Activated CD4-positive, alpha-beta T cell treated with anti-CD3 and anti-CD28 coated beads, Interleukin-2, amount 50 U/mL, for 24 hours (primary cell): ENCODE data around the gene PALMD.

Experiments used
- DNase-seq, 2 donors: peaks; one replicate each; pipeline ENCODE4 v3.0.0-alpha.2; 2020; ENCODE audit warnings: low read depth in 1 of 2, low spot score in 1 of 2

PALMD gene

DNA sequence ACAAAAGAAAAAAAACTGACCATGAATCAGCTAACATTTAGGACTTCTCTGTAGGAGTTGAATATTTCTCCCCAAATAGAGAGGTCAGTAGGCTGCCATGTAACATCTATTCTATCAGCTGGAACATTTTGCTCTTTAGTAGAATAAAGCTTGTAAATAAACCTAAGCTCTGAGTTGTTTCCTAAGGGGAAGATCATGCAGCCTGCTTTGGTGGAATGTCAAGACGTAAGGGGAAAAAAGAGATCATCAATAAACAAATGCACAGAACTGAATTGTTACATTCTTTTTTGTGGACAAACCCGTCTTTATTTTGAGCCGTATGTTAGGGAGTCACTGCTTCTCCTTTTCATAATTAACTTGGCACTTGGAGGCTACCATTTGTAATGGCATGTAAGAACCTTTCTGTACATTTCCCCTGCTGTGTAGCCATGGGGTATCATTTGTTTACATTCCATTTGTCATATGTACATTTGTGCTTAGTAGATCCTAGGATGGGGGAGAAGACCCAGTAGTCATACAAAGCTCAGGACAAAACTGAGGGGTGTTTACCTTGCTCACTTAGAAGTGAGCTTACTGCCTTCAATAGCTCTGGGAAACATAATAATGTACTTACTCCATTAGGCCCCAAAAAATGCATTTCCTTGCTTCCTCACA is 10.8 kb upstream of the PALMD start:
- no peak for DNase-seq

DNA sequence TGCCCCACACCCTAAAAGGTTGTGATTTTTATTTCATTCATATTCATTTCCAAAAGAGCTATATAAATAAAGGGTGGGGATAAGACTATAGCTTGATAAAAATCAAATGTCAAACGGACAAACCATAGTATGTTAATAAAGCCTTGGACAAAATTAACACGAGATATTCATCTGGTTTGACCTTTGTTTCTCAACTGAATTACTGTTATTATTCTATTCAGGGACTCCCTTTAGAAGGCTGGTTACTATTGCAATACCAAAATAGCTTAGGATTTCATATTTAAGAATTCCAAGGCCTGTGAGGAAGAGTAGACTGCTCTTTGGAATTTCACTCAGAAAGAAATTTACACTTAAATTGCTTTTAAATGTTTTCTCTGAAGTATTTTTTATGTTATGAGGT is 10.2 kb upstream of the PALMD start:
- no peak for DNase-seq

DNA sequence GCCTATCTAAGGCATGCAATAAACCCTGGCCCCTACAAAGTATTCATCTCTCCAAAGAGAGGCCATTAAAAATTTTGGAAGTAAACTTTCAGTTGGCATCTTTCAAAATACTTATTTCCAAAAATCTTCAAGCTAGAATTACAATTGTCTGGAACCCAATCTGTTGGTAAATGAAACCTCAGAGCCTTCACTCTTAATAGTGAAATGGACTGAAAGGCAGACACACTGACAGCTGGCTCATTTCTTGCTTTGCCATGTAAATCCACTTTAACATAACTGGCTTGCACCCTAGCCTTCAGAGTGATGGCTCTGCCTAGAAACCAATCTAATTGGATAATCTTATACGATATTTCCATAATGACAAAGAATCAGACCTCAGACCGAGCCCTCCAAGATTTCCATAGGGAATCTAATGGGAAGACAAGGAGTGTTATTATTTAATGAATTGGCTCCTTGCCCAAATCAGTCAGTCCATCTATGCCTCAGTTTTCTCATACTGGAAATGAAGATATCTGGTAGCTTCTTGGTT is 9.2 kb upstream of the PALMD start:
- DNase-seq = no peak

DNA sequence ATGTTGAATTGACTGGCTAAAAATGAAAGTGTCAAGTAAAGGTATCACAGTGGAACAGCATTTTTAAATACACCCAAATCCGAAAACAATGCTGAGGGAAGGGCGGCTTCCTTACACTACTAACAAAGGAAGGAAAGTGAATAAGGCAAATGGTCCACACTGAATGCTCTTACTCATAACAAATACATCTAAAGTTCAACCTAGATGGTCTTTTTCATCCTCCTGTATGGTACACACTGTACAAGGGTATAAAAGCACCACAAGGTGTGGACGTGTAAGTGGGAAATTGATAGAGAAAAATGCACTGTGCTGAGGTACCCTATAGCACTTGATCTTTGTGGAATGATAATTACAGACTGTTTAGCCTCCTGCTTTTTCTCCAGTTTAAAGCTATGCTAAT is 7.1 kb upstream of the PALMD start:
- no peak for DNase-seq

DNA sequence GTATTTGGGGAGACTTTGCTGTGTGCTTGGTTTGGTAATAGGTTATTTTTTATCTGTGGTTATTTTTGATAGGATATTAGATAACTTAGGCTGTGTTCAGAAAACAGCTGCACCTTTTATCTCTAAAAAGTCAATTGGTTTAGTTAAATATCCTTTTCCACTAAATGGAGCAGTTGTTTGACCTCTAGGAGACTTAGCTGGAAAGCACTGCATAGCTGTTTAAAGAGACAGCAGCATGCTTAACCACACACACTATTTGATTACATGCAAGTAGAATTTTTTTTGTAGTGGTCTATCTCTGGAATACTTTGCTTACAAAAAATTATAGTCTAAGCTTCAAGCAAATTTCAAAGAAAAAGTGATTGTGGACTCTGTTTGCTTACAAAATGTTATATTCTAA is 6.5 kb upstream of the PALMD start:
- no peak for DNase-seq

DNA sequence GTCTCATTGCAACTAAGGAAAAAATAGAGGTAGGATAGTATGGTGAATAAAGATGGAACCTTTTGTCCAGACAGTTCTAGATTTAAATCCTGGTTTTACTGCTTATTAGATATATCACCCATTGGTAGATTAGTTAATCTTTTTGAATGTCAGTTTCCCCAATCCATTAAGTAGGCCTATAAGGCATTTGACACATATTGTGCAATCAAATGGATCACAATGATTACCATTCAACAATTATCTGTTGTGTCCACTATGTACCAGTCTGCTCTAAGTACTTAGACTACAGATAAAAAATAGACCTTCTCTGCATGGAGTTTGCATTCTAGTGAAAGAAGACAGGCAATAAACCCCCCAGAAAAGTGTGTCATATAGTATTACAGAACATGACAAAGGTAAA is 6.0 kb upstream of the PALMD start:
- no peak for DNase-seq

DNA sequence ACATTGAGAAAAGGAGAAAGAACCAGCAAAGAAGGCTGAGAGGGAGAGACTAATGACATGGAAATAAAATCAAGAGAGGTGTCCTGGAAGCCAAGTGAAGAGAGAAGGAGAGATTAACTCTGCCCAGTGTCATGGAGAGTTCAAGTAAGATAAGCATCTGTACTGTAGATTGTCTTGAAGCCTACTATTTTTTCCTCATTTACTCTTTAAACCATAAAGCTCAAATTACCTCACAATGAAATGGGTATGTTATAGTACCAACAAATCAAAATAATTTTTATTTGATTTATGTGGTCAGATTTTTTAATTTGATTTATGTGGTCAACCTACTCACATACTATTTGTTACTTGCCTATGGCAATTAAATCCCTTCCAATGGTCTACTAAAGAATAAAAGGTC is 5.2 kb upstream of the PALMD start:
- no peak for DNase-seq

DNA sequence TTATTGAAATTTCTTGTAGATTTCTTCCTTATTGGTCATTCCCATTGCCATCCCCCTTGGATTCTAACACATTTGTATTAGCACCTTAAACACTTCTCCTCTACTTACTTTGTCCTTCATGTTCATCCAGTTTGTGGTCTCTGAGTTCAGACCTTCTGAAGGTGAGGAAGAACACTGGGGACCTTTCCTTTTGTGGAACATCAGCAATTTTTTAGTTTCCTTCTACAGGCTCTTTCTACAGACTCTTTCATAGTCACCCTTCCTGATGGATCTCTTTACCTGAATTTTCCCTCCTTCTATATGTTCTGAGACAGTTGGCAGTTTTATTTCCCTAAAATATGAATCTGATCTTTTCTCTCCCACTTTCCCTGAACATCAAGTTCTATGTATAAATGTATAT is 4.4 kb upstream of the PALMD start:
- no peak for DNase-seq

DNA sequence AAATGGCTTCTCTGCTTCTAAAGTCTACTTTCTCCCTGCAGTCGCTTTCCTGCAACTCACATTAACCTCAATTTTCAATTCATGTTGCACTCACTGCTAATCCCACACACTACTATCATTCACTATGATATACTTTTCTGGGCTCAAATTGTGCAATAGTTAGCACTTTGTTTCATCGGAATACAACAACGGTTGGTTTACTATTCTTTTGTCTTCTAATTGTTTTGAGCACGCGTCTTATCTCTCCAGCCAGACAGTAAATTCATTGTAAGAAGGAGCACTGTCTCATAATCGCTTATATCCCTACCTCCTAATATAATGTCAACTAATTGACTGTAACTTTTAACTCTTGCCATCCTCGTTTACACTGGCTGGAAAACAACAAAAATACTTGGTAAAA is 3.9 kb upstream of the PALMD start:
- no peak for DNase-seq

DNA sequence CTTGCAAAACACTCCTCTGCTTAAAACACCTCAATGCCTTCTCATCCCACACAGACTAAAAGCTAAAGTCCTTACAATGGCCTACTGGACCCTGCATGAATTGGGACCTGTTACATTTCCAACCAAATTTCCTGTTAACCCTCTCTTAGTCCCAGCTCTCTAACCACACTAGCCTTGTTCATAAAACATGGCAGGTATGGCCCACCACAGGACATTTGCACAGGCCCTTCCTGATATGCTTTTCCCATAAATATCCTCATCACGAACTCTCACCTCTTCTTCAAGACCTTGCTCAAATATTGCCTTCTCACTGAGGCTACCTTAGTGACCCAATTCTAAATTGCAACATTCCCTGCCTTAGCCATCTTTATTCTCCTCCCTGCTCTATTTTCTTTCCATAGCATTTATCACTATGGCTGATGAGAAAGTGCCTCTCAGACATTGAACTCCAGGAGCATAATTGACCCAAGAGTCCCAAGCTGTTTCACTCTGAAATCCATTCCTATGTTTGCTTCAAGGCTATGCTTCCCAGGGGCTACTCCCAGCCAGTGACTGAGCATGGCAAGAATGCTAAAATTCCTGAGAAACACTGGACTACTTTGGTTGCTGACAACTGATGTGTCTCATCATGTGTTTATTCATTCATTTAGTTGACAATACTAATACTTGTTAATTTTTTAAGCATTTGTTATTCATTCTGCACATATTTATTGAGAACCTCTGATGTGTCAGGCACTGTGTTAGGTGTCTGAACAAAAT is 2.7 kb upstream of the PALMD start:
- DNase-seq = no peak

DNA sequence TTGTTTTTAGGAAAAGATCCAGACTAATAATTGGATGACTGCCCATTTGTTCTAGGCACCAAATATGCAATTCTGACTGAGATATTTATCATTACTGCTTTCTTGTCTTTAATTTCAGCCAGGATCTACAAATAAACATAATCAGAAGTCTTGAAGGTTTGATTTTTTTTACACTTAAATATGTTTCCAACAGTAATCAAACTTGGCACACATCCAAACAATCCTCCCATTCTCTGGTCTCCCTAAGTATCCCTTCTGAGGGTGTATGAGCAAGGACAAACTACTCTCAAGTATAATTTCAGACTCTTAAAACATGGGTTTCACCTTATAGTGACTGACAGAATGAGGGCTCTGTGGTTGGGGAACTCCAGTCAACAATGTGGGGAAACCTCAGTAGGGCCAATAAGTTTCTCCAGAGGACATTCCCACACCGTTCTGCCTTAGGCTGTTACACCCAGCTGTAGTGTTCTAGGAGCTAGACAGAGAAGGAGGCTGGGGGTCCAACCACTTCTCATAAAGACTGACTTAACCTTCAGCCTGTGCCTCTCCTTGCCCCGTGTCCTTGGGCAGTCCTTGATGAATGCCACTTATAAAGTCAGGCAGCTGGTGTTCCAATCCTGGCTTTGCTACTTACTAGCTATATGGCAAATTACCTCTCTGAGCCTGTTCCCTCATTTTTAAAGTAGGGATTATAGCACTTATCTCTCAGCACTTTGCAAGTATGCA is 1.5 kb upstream of the PALMD start:
- no peak for DNase-seq

DNA sequence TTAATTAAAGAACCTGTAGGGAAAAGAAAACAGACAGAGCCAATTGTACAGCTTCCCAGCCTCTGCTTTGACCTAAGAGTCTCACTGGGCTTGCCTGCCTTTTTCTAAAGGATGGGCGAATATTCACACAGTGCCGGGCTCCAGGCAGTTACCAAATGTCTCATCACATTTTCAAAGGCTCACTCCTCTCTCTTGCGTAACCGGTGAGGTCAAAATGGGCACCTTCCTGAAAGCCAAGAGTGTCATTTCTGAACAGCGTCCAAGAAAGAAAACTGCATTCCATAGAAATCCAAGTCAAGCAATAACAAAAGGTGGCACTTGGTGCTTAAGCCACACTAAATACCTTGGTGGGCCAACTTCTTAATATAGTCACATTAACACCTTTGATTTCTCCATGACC is 710 bp upstream of the PALMD start:
- DNase-seq = no peak

DNA sequence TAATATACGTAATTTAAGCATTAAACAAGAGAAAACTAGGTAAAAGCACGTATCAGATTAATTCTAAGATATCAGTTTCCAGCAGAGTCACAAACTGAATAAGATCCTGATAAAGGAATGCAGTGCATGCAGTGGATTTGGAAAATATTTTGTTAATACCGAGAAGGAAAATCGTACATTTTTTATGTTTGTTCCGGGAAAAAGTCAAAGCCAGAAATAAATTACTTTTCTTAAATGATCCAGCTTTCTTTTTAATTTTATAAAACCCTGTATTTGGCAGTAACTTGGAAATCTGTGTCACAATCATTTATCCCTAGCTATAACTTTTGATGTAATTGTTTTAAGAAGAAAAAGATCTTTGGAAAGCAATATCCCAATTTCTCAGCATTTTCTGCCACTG is 955 bp downstream of the PALMD start:
- DNase-seq = no peak

DNA sequence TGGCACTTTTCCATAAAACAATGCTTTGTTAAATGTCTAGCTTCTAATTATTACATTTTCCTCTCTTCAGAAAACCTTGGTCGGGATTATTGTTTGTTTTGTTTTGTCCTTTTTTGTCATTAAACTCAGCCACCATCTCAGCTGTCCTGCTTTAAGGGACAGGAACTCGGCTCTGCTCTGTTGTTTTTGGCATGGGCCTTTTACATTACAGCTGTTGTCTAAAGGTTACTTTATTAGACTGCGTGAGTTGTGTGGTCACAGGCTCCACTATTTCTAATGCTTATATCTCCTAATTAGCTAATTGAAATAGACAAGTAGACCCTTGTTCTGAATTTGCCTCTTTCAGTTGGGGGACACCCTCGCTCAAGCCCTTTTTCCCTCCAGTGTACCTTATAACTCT is 1.6 kb downstream of the PALMD start:
- DNase-seq = no peak

DNA sequence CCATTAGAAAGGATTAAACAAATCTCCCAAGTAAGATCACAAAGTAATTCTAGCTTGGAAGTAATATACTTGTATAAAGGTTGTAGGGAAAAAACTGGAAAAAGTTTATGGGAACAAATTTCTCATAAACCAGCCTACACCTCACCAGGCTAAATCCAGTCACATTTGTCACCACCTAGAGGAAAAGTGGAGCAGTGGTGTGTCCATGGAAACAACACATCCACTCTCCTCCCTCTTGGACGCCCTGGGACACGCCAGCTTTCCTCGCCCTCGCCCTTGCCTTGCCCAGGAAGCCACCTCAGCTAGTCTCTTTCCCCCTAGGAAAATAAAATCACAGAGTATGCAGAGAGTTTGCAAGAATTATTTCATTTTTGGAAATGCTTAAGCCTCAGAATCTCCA is 2.2 kb downstream of the PALMD start:
- no peak for DNase-seq

DNA sequence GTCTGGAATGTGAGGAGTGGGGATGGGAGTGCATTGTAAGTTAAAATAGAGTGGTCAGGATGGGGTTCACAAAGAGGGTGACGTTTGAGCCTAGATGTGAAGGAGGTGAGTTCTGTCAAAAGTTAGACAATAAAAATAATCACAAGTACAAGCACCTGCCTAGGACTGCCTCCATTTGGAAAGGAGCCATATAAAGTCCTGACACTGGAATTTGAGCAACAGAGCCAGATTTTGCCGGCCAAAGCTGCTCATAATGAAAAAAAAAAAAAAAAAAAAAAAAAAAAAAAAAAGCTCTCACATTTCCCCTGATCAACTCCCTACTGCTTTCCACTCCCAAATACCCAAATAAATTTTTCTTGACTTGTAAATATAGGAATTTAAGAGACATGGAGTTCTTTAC is 4.1 kb downstream of the PALMD start:
- no peak for DNase-seq

DNA sequence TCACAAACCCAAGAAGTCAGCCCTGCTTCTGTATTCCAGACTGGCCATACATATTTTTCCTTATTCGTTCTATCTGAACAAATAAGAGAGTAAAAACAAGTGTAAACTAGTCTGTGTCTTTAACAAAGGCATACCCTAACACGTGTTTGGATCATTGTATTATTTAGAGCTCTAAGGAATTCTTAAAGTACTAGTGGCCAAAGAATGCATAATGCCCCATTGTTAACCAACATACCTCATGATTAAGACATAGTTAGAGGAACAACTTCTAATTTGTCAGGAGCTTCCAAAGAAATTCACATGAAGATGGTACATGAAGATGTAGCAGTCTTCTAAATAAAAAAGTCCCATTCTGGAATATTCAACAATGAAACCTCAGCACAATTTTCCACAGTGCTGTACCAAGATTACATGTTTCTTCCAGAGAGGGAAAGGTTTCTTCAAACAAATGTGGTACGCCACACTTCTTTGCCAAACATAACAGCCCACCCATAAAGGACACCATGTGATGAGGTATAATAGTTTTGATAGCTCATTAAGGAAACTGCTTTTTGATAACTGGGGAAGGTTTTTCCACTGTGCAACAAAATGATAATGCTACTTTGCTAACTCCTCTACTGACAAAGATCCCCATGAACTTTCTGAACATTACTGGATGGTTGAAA is 5.0 kb downstream of the PALMD start:
- no peak for DNase-seq

DNA sequence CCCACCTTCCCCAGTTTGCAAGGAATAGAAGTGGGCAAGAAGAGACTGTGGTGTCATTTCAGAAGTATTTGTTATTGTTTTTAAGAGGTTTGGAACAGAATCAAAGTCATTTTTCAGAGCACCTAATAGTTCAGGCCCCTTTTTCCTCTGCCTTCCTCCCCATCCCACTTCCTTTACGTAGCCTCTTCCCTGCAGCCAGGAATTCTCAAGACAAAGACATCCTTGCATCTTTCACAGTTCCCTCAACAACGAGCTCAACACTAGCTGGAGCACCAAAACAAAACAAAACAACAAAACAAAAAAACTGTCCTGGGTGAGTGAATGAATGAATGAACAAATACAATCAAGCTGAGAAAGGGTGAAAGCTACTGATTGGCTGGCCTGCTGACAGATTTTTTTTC is 7.0 kb downstream of the PALMD start:
- no peak for DNase-seq

DNA sequence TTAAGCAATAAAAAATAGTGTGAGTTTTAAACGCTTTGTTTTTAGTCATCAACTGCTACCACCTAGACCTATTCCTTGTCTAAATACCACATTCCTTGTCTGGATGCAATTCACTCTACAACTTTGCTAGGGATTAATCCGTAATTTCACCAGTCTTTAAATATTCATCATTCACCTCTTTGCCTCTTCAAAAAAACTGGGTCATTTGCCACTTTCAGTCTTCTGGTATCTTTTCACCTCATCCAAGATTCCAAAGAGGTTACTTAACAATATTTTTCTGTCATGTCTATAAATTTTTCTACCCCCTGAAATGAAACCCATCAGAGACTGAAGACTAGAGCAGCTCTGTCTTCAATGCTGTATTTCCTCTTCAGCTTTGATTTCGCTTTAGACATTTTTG is 9.5 kb downstream of the PALMD start:
- no peak for DNase-seq

DNA sequence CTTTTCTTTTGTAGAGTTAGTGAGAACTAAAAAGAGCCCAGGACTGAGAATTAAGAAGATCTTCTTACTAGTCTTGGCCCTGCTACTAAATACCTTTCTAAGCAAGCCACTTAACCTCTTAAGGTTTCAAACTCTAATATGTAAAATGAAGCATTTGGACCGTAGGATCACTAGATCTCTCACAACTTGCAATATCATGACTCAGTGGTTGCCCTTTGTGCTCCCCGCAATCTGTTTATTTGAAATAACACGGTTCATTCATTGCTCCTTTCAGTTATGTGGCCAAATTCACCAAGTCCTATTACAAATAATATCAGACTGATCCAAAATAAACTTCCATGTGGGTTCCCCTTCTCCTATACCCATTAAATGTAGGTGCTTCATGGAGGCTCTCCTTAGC is 10.8 kb downstream of the PALMD start:
- no peak for DNase-seq

DNA sequence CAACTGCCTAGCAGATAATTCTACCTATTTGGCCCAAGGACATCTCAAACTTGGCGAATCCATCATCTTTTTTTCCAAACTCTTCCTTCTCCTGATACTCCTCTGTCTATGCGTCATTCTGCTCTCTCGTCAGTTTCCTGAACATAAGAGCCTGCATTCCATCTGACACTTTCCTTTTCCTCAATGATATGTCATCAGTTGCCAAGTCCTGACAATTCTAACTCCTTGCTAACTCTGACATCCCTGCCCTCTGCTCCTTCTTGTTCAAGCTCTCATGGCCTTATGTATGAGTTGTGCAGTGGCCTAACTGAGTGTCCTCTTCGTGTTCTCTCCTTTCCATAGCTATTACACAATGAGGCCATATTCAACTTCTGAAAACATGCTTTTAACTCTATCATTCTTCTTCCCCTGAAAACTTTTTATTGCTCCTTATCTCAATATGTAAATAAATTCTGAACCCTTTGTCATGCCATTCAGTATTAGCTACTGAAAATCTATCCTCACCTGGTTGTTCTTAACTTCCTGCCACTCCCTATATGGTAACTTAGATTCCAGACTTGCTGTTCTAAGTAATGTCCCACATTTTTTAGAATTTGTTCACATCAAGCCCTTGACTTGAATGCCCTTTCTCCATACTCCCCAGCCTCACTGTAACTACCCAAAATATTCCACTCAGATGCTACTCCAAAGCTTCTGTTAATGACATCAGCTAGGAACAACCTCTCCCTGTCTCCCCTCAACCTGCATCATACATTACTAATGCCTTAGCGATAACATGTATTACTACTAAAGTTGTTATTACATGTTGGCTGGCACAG is 11.5 kb downstream of the PALMD start:
- no peak for DNase-seq
